ENCODE data around the gene LHX2. TPM values are rescaled to one million over a fixed set of nuclear protein-coding genes. Genes with fewer than 3 reads are reported as not detected.

The LHX2 gene
- total RNA-seq, 2 experiments from 2014 or later = not detected

DNA sequence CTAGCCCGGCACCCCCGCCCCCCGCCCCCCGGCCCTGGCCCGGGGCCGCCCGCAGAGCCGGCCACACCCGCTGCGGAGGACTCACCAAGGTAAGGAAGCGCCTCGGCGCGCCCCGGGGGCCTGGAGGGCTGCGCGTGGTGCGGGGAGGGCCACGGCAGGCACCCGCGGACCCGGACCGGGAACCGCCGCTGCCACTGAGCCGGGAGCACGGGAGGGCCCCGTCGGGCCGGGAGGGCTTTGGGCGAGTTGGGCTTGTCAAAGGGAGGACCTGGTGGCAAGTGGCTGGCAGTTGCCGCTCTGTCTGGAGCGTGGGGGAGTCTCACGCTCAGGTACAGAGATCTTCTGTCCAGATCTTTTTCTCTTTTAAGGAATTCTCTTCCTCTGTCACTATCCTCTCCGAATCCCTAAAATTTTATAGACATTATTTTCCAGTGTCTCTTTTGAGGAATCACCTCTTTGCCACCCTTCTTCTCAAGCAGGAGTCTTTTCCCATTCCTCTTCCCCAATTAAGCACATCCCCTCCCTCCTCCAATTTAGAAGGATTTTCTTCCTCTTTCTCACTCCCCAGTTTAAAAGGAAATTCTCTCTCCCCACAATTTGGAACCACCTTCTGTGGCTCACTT is 11.3 kb upstream of the LHX2 start:
- TF ChIP-seq, protein P1, sequence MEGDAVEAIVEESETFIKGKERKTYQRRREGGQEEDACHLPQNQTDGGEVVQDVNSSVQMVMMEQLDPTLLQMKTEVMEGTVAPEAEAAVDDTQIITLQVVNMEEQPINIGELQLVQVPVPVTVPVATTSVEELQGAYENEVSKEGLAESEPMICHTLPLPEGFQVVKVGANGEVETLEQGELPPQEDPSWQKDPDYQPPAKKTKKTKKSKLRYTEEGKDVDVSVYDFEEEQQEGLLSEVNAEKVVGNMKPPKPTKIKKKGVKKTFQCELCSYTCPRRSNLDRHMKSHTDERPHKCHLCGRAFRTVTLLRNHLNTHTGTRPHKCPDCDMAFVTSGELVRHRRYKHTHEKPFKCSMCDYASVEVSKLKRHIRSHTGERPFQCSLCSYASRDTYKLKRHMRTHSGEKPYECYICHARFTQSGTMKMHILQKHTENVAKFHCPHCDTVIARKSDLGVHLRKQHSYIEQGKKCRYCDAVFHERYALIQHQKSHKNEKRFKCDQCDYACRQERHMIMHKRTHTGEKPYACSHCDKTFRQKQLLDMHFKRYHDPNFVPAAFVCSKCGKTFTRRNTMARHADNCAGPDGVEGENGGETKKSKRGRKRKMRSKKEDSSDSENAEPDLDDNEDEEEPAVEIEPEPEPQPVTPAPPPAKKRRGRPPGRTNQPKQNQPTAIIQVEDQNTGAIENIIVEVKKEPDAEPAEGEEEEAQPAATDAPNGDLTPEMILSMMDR (conservative IDR thresholded peaks at IDR 0.05; ENCODE audit: low read length) = no peak
- TF ChIP-seq EZH2phosphoT487 (IDR thresholded peaks at IDR 0.05; ENCODE audit: borderline replicate concordance, low read depth, low read length) = 0 out of 2 replicates have a peak, but pooled peaks have one; percentile 2
- POLR2A ChIA-PET = no interaction called here
- Histone ChIP-seq H3K9me2 (ENCODE audit: insufficient read depth, low read length) (no peaks in the 10 kb centered on the region), H3K36me3 (ENCODE audit: insufficient read depth, low read length) (no peaks in the 10 kb centered on the region), H3K79me2 (ENCODE audit: insufficient read depth, low read depth, low read length) (no peaks in the 10 kb centered on the region), H2AFZ (ENCODE audit: low read length) (no peak overlapping the region), H3K4me3 (ENCODE audit: low read depth, low read length, poor library complexity, severe bottlenecking) (no peak overlapping the region), H3K27ac (ENCODE audit: low read depth, low read length, poor library complexity, severe bottlenecking) (no peak overlapping the region), H3K4me1 (ENCODE audit: insufficient read depth, low read length, poor library complexity, severe bottlenecking) (no peaks in the 10 kb centered on the region), H4K20me1 (ENCODE audit: insufficient read depth, low read length) (no peaks in the 10 kb centered on the region), H3K4me2 (ENCODE audit: low read length) (no peak overlapping the region), H3K9me3 (ENCODE audit: low read length) (no peaks in the 10 kb centered on the region)
- no peak for DNase-seq (ENCODE audit: low spot score)
- intact Hi-C loops (cut with micrococcal nuclease; ENCODE audit: unreplicated experiment) = no loop called here
- CTCF ChIA-PET (ENCODE audit: unreplicated experiment) = no interaction called here
- BruUV-seq (replicated peaks) = no TSS peak

DNA sequence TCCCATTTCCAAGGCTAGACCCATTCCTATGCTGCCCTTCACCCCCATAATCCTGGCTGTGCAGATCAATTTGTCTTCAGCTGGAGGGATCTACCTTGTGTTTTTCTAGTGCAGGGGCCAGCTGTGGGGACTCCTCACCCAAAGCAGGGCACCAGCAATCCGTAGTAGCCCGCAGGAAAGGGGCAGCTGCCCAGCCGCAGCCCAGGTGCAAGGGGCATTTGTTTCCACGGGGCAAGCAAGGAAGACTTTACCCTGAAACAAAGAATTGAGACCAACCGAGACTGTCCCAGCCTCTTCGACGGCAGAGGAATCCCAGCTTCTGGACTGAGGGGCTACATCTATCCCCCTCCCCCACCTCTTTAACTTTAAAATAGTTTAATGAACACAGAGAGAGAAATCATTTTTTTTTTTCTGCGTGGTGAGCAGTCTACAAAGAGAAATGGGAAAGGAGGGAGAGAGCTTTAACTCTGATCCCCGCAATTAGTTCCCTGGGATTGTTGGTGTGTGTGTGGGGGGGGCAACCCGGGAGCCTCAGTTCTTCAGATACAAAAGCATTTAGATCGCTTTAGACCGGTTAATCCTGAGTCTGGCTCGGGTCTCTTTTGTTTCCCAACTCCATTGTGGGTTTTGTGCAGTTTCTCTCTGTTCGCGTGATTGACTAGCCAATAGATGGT is 10.6 kb upstream of the LHX2 start:
- no peak overlapping the region for H3K4me3 ChIP-seq (ENCODE audit: low read depth, low read length, poor library complexity, severe bottlenecking)
- H3K9me3 ChIP-seq (ENCODE audit: low read length) = no peaks in the 10 kb centered on the region
- BruUV-seq (replicated peaks) = no TSS peak
- CTCF ChIA-PET (ENCODE audit: unreplicated experiment) = no interaction called here
- H3K4me1 ChIP-seq (ENCODE audit: insufficient read depth, low read length, poor library complexity, severe bottlenecking) = no peaks in the 10 kb centered on the region
- H3K4me2 ChIP-seq (ENCODE audit: low read length) = no peak overlapping the region
- POLR2A ChIA-PET = no interaction called here
- no peak for DNase-seq (ENCODE audit: low spot score)
- TF ChIP-seq, protein P1 (conservative IDR thresholded peaks at IDR 0.05; ENCODE audit: low read length) = no peak
- TF ChIP-seq EZH2phosphoT487 (IDR thresholded peaks at IDR 0.05; ENCODE audit: borderline replicate concordance, low read depth, low read length) = peak; percentile 22; the same call in 1 of the 2 replicates
- intact Hi-C loops (cut with micrococcal nuclease; ENCODE audit: unreplicated experiment) = no loop called here
- H2AFZ ChIP-seq (ENCODE audit: low read length) = no peak overlapping the region
- H3K36me3 ChIP-seq (ENCODE audit: insufficient read depth, low read length) = no peaks in the 10 kb centered on the region
- H3K9me2 ChIP-seq (ENCODE audit: insufficient read depth, low read length) = no peaks in the 10 kb centered on the region
- no peaks in the 10 kb centered on the region for H3K79me2 ChIP-seq (ENCODE audit: insufficient read depth, low read depth, low read length)
- no peaks in the 10 kb centered on the region for H4K20me1 ChIP-seq (ENCODE audit: insufficient read depth, low read length)
- no peak overlapping the region for H3K27ac ChIP-seq (ENCODE audit: low read depth, low read length, poor library complexity, severe bottlenecking)

DNA sequence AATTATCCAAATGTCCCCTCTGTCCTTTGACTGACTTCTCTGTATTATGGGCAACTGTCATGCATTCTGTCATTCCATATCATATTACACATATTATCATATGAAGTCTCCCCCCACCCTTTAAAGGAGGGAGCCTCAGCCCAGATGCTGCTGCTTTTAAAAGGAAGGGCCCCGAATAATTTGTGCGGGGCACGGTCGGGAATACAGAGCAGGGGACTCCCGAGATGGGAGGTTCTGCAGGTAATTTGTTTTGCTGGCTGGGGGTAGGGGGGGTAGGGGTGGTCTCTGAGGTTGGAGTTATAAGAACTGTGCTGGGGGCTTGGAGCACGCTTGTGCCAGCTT is 10.1 kb upstream of the LHX2 start:
- Histone ChIP-seq H3K4me3 (ENCODE audit: low read depth, low read length, poor library complexity, severe bottlenecking) (no peak overlapping the region), H3K9me3 (ENCODE audit: low read length) (no peaks in the 10 kb centered on the region), H3K4me2 (ENCODE audit: low read length) (no peak overlapping the region), H3K4me1 (ENCODE audit: insufficient read depth, low read length, poor library complexity, severe bottlenecking) (no peaks in the 10 kb centered on the region), H3K27ac (ENCODE audit: low read depth, low read length, poor library complexity, severe bottlenecking) (no peak overlapping the region), H3K36me3 (ENCODE audit: insufficient read depth, low read length) (no peaks in the 10 kb centered on the region), H2AFZ (ENCODE audit: low read length) (no peak overlapping the region), H4K20me1 (ENCODE audit: insufficient read depth, low read length) (no peaks in the 10 kb centered on the region), H3K9me2 (ENCODE audit: insufficient read depth, low read length) (no peaks in the 10 kb centered on the region), H3K79me2 (ENCODE audit: insufficient read depth, low read depth, low read length) (no peaks in the 10 kb centered on the region)
- CTCF ChIA-PET (ENCODE audit: unreplicated experiment) = no interaction called here
- no TSS peak for BruUV-seq (replicated peaks)
- intact Hi-C loops (cut with micrococcal nuclease; ENCODE audit: unreplicated experiment) = no loop called here
- DNase-seq (ENCODE audit: low spot score) = no peak
- TF ChIP-seq EZH2phosphoT487 (IDR thresholded peaks at IDR 0.05; ENCODE audit: borderline replicate concordance, low read depth, low read length) = no peak
- TF ChIP-seq, protein P1 (conservative IDR thresholded peaks at IDR 0.05; ENCODE audit: low read length) = no peak
- POLR2A ChIA-PET = no interaction called here
